Stimulated activated CD8-positive, alpha-beta memory T cell treated with anti-CD3 and anti-CD28 coated beads, Interleukin-12 subunit alpha, Interleukin-12 subunit beta, amount 100 ng/mL, for 4 hours (primary cell): ENCODE data around the gene MYO15B.

ENCODE experiments used
- DNase-seq: peaks from one replicate; pipeline ENCODE4 v3.0.0-alpha.2; 2020; ENCODE audit warnings: low read depth

The MYO15B gene

DNA sequence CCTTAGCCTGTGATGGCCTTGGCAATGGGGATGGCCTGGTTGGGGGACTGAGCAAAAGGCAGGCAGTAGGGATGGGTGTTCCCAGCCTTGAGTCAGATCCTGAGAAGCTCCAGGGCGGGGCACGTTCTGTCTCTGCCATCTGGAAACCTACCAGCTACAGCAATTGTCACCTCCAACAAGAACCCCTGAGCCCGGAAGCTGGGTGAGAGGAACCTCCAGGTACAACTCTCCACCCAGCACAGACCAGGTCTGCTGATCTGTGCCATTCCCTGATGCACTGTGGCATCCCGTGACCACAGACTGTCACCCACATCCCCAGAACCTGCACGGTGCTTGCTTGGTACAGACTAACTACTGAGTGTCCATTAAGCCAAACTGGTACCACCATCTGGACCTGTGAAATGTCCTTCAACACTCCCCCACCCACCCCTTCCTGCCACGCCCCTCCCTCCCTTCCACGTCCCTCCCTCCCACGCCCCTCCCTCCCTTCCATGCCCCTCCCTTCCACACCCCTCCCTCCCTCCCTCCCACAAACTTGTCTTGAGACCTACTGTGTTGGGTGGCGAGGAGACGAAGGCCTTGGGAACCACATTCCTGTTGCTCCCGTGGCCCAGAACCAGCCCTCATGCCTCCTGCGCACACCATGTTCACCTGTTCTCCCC, 16.6 kb downstream of the MYO15B start:
- DNase-seq, result no peak

DNA sequence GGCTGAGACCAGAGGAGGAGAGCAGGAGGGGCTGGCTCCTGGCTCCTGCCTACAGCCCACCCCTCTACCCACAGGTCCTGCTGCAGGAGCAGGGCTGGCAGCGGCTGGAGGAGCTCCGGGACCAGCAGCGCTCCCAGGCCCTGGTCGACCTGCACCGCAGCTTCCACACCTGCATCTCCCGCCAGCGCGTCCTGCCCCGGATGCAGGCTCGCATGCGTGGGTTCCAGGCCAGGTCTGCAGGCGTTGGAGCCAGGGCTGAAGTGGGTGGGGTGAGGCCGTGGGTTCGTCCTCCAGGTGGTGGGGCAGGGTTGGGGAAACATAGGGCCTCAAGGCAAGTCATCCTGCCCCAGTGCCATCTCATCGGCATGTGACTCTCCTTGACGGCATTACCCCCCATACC, 18.2 kb downstream of the MYO15B start:
- no peak for DNase-seq

DNA sequence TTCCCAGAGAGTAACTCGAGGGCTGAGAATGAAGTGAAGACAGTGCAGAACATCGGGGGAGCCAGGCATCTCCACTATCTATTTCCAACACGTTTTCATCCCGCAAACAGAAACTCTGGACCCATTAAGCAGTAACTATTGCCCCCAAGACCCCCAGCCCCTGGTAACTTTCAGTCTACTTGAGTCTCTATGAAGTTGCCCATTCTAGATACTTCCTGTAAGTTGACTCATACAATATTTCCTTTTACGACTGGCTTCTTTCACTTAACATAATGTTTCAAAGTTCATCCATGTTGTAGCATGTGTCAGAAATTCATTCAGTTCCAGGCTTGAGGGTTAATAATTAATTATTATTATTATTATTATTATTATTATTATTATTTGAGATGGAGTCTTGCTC, 19.5 kb downstream of the MYO15B start:
- no peak for DNase-seq

- DNase-seq, result no peak
These were observed 22.7 kb downstream of the MYO15B start for GRCh38 chr17:75610103-75610984.

DNA sequence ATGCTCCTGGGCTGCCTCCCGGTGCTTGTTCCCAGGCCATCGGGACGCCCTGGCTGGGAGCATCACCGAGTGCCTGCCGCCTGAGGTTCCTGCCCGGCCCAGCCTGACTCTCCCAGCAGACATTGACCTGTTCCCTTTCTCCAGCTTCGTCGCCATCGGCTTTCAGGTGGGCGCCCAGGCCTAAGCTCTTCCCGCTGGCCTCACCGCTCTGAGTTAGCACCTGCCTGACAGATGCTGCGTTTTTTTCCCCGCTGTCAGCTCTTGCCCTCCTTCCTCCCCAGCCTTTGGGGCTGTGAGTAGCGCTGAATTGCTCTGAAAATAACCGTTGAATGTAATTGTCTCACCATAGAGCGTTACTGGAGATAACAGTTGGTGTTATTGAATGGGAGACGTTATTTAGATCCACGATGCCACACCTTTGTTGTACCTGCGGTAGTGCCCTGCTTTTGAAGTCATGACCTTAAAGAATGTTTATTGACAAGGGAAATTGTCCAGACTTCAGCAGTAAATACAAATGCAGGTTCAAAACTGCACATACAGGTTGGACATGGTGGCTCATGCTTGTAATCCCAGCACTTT, 24.3 kb downstream of the MYO15B start:
- no peak for DNase-seq

DNA sequence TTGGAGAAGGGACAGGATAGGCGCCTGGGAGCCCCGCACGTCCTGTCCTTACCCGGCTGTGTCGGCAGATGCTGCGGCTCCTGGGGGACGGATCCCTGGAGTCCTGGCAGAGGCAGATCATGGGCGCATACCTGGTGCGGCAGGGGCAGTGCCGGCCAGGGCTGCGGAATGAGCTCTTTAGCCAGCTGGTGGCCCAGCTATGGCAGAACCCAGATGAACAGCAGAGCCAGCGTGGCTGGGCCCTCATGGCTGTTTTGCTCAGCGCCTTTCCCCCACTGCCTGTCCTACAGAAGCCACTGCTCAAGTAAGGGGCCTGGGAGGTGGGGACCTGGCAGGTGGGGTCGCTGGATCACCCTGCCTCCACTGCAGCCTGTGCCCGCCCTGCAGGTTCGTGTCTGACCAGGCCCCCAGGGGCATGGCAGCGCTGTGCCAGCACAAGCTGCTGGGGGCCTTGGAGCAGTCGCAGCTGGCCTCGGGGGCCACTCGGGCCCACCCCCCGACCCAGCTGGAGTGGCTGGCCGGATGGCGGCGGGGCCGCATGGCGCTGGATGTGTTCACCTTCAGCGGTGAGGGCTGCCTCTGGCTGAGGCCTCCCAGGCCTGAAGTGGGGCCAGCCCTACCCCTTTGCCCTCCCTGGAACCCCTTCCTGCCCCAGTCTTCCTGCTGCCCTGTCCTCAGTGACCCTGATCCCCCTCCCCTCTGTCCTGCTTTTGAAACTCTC, 25.5 kb downstream of the MYO15B start:
- DNase-seq, result no peak

DNA sequence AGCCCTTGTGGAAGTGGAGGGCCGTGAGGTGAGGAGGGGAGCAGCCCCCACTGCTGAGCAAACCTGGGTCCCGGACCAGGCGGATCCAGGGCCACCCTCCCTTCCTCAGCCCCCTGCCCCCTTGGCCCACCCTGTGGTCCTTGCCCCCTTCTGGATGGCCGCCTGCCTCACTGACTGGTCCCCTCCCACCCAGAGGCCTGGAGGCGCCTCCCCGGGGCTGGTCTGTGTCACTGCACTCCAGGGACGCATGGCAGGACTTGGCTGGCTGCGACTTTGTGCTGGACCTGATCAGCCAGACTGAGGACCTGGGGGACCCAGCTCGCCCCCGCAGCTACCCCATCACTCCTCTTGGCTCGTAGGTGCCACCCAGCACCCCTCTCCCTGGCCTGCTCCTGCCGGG, 26.4 kb downstream of the MYO15B start:
- DNase-seq, result no peak

- DNase-seq, result no peak
These were observed 27.1 kb downstream of the MYO15B start for GRCh38 chr17:75614556-75615270.

GRCh38 chr17:75615301-75615700, 27.7 kb downstream of the MYO15B start:
- no peak for DNase-seq

DNA sequence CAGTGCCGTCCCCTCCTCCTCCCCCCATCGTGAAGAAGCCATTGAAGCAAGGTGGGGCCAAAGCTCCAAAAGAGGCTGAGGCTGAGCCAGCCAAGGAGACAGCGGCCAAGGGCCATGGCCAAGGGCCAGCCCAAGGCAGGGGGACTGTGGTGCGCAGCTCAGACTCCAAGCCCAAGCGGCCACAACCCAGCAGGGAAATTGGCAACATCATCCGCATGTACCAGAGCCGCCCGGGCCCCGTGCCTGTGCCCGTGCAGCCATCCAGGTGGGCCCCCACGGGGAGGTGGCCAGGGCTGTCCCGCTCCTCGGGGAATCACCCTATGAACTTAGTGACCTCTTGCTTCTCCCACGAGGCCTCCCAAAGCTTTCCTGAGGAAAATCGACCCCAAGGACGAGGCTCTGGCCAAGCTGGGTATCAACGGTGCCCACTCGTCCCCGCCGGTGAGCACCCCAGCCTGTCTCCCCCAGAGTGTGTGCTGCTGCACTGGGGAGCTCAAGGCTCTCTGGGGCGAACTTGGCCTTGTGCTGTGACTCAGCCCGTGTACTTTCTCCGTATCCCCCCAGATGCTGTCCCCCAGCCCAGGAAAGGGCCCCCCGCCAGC, 29.0 kb downstream of the MYO15B start:
- DNase-seq, result no peak

DNA sequence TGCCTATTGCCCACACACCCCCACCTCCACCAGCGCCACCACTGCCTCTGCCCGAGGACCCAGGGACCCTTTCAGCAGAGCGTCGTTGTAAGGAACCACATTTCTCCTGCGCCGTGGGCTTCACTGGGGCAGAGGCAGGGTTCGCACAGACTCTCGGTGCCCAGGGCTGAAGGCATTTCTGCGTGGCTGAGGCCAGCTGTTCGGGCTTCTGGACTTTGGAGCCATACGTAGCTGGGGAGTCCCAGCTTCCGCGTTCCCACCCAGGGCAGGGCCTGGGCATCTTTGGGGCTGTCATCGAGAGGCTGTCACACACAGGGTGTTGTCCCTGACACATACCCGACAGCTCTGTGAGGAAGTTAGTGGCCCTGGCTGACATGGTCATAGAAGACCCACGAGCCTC, 29.6 kb downstream of the MYO15B start:
- no peak for DNase-seq

DNA sequence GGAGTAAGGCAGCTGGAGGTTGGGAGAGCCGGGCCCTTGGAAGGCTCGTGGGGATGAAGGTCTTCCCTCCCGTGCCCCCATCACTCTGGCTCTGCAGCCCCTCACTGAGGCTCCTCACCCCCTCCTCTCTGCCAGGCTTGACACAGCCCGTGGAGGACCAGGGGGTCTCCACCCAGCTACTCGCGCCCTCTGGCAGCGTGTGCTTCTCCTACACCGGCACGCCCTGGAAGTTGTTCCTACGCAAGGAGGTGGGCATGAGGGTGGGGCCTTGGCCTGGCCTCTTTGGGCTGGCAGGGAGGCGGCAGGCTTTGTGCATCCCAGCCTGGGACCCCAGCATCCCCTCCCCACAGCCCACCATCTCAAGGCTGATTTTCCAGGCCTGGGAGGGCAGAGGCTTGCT, 30.1 kb downstream of the MYO15B start:
- DNase-seq, result no peak

DNA sequence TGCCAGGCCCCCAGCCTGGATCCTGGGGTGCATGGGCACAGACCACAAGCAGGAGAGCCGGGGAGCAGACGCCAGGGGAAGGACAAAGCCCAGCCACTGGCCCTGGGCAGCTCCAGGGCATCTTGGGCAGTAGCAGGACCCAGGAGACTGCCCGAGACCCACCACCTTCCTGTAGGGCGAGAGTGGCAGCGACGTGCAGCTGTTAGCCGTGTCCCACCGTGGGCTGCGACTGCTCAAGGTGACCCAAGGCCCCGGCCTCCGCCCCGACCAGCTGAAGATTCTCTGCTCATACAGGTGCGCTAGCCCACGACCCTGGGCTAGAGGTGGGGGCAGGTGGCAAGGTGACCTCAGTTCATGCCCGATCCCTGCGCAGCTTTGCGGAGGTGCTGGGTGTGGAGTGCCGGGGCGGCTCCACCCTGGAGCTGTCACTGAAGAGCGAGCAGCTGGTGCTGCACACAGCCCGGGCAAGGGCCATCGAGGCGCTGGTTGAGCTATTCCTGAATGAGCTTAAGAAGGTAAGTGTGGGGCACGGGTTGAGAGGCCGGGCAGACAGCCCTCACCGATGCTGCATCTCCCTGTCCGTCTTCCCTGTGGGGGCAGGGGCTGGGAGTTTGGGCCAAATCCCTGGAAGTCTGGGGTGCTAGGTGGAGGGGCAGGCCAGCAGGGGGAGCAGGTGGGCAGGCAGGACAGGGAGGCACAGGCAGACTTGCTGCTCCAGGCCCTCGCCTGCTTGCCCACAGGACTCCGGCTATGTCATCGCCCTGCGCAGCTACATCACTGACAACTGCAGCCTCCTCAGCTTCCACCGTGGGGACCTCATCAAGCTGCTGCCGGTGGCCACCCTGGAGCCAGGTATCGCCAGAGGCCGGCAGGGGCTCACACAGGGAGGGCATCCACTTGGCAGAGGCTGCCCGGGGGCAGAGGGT, 32.2 kb downstream of the MYO15B start:
- DNase-seq, result no peak

GRCh38 chr17:75621489-75621888, 33.9 kb downstream of the MYO15B start:
- DNase-seq, result no peak

- DNase-seq, result no peak
These were observed 34.5 kb downstream of the MYO15B start for GRCh38 chr17:75622076-75622475.

GRCh38 chr17:75622771-75623273, 35.2 kb downstream of the MYO15B start:
- DNase-seq, result no peak

DNA sequence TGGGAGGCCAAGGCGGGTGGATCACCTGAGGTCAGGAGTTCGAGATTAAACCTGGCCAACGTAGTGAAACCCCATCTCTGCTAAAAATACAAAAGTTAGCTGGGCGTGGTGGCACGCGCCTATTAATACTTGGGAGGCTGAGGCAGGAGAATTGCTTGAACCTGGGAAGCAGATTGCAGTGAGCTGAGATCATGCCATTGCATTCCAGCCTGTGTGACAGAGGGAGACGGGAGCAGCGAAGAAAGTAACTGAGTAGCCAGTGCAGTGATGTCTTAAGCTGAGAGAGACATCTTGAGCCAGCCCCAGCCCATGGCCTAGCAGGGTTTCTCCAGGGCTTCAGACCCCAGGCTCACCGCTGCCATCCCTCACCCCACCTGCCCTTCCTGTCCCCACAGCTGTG, 35.8 kb downstream of the MYO15B start:
- no peak for DNase-seq

GRCh38 chr17:75624021-75624420, 36.4 kb downstream of the MYO15B start:
- DNase-seq, result no peak

DNA sequence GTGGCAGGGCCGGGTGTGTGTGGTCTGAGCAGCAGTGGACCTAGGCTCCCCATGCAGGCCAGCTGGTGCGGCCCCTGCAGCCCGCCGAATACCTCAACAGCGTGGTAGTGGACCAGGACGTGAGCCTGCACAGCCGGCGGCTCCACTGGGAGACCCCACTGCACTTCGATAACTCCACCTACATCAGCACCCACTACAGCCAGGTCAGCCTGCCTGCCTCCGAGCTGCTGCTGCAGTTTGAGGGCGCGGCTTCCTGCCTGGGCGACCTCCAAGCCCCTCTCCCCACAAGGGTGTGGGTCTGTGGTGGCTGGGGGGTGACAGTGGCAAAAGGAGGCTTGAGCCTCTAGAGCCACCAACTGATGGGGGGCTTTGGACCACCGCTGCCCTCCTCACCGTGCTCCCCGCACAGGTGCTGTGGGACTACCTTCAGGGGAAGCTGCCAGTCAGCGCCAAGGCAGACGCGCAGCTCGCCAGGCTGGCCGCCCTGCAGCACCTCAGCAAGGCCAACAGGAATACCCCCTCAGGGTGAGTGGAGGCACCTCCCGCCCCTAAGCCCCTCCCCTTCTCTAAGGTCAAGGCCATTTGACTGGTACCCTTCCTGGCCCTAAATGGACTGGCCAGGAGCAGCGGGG, 37.2 kb downstream of the MYO15B start:
- DNase-seq, result no peak
